ENCODE data around the gene ANTXRL.
A peak's percentile ranks its signal among the peaks of the same experiment; 100 is the strongest.
"Not testable (repeated sequence)": the region's sequence is repeated elsewhere in the genome, so short reads cannot be mapped to it uniquely, and the experiment has no call there.

ANTXRL gene

DNA sequence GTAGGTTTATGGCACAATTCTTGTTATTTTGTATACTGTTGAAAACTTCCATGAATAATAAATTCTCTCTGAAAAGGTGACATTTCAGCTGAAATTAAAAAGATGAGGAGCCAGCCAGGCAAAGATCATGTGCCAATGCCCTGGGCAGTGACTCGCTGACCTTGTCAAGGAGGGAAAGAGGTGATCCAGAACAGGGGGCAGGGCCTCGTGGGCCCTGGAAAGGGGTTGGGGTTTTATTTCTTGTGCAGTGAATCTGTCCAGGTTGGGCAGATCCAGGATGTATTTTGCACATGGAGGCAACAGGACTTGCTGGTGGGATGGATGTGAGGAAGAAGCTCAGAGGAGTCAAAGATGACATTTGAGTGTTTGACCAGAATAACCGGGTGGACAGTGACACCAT lies 31.6 kb upstream of the ANTXRL start:
- DNase-seq, result not testable (repeated sequence)

DNA sequence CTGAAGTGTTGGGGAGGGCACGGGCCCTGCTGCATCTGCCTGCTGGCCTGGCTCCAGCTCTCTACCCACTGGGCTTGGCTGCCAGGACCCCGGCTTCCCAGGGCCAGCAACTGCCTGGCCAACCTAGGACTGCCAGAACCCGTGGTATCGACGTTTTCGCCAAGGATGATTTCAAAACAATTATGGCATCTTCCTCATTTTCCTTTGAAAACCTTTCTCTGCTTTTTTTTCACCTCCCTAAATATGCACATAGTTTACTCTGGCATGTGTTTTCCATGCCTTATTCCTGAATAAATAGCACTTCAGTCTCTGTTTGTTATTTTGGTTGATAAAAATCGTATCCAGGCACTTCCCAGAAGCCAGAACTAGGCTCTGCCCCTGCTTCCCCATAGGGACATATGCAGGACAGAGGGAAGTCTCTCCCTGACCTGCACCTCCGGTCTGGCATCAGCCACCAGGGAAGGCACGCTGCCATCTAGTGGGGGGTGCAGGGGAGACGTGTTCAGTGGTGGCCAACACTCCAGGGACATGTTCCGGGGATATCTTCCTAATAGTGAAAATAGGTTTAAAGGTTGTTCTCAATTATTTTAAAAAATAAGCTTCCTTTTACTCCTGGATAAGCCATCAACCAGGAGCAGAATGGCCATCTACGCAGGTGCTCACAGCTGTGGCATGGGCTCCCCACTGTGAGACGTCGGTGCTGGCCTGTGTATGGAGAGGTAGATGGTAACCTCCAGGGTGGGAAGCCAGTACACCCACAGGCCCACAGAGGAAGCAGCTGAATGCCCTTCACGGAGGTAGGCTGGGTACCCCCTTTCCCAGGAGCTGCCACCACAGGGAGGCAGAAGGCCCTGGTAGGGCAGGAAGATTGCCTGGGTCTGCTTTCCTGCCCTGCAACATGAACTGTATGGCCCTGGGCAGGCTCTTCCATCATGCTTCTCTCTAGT lies 30.7 kb upstream of the ANTXRL start:
- peak; percentile 54 for DNase-seq

DNA sequence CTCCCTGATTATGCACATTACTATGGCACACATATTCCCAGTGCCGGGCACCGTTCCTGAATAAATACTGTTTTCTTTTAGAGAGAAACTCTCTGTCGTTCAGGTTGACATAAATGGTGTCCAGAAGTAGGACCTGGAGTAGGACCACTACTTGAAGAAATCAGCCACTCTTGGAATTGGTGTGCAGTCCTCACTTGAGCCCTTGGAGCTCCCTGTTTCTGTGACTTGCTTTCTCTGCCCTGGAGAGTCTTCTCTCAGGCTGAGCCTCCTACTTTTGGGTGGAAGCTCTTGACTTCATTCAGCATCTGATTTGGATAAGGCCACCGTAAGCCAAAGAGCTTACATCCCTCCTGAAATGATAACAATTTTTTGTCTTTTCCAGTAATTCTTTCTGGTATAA lies 29.7 kb upstream of the ANTXRL start:
- DNase-seq, result no peak

DNA sequence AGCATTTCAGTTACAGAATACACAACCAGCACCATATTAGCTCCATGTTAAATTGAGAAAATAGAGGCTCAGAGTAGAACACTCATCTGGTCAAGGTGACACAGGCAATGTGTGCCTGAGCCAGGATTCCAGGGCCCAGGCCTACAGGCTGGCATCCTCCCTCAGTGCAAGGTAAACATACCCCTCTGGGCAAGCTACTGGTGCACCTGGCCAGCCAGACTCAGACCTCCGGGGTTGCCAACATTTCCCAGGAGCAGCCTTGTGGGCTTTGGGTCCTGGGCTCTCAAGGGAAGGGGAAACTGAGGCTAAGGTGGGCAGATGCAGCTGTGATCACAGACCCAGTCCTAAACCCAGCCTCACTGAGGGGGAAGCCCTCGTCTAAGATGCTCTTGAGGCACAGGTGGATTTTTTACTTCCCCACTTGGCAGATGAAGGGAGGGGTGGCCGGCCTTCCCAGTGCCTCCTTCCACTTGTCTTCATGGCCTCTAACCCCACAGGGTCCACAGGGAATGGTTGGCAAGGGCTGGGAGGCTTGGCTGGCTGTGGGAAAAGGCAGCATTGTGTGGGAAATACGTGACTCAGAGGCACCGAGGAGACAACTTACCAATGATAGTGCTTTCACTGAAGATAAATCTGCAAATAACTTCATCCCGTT lies 23.8 kb upstream of the ANTXRL start:
- DNase-seq, result not testable (repeated sequence)

DNA sequence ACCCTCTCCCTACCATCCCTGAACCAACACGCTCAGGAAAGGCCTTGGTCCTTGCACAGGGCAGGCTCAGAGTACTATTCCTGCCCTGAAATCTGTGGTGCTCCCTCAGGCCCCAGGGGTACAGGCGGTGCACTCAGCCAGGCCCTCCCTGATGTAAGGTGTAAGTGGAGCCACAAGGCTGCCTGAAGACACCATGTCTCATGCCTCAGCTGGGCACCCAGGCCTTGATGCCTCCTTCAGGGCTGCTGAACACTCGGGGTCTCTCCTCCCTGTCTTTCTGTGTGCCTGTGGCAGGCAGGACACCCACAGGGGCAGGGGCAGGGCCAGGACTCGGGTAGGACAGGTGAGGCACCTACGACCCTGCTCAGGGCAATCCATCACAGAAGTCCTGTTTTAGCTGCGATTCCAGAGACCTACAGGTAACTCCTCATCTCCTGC lies 22.9 kb upstream of the ANTXRL start:
- no peak for DNase-seq

DNA sequence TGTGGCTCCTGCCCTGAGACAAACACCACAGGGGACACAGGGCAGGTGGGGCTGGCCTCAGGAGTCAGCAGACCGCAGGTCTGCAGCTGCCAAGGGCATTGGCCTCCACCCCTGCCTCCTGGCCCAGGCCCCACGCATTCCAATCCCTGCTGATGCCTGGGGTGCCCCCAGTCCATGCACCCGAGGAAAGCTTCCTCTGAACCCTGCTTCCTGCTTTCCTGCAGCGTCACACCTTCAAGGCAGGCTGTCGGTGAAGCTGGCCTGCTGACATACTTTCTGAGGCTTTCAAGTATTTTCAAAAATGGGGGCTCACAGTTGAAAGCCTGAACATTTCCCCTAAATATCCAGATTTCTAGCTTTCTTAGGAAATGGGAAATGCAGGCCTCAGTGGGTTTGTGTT lies 22.5 kb upstream of the ANTXRL start:
- no peak for DNase-seq

DNA sequence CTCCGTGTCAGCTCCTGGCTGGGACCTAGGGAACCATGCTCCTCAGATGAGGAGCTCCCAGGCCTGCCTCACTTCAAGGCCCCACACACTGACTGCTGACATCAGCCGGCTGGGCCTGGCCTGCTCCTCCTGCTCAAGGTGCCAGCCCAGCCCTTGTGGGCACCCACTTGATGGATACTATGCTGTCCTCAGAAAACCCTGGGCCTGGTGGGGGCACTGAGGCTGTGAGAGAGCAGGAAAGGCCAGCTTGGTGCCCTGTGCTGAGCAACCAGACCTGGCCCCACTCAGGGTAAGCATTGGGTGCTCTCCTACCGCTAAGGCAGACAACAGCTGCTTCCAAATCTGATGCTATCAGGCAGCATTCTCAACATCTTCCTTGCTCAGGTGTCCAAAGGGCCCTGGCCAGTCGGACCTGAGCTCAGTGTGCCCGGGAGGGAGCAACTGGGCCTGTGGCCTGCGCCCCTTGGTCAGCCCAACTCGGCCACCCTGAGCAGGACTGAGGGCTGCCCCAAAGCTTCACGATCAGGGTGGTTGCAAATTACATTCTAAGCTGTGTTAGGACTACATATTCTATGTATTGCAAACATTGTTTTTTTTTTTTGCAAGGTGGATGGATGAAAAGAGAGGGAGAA lies 21.9 kb upstream of the ANTXRL start:
- no peak for DNase-seq

DNA sequence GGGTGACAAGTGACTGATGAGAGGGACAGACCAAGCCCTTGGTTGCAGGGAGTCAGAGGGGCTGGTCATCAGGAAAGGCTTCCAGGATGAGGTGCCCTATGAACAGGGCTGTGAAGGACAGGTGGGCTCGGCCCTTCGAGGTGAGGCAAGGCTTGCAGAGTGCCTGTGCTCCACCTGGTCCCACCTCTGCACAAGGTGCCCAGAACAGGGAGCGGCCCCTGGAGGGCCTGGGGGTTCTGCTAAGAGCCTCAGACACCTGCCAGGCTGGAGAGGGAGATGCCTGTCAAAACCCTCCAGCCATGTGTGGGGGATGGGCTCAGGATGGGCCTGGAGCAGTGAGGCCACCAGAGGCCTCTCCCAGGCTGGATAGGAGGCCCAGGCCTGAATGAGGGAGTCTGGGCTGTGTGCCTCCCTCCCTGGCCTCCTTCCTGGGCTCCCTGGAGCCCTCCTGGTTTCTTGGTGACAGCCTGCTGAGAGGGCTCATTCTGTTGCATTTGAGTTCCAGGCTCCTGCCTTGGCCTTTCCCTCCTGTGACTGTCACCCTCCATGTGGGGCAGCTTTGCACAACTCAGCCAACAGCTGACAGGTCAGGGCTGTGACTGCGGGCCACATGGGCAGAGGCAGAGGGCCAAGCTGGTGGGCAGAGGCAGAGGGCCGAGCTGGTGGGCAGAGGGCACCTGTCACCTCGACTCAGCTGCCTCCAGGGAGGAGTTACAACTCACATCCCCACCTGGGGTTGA lies 21.1 kb upstream of the ANTXRL start:
- not testable (repeated sequence) for DNase-seq

DNA sequence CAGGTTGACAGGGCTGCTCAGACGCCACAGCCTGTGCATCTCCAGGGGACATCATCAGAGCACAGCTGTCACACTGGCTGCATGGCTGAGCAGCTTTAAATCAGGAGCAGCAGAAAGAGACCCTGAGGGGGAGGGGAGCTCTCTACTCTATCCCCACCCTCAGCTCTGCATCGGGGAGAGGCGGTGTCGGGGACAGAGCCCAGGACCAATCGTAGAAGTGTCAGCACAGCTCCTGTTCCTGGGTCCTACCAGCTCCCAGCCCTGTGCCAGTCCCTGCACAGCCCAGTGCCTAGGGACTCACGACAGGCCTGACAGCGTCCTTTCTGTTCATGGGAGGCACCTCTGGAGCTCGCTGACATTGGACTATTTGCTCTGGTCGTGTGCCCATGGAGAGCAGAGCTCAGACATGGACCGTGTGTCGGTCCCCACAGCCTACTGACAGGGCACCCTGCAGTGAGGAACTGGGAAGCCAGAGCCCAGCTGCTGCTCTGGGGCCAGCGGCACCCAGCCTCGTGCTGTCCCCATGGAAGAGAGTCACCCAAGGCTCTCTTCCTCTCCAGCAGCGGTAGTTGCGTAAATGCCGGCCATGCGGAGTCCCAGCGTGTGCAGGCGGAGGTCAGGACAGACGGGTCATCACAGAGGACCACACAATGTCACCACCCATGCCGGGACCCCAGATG lies 20.4 kb upstream of the ANTXRL start:
- no peak for DNase-seq

DNA sequence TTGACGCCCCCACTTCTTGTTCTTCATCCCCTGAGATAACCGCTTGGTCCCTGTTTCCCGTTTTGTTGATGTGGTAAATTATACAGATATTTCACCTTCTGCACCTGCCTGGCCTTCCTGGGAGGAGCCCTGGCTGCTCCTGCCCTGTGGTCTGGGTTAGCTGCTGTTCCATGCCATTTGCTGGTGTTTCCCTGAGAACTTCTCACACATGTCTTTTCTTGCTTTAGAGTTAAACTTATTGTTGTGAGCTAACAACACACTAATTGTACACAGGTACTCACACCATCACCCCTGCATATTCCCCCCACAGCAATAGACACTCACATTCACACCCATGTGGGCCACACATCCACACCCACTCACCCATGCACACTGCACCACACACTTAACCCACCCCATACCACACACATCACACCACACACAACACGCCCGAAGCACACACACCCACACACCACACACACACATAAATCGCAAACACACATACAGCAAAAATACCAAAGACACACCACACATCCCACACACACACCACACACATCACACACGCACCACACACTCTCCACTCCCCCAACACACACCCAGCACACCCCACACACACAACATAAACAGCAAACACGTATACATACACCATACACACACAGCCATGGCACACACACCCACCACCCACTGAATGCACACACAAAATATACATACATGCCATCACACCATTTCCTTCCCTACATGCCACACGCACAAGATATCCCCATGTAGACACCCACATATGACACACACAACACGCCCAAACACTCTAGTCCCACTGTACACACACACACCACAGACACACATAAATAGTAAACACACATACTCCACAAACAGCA lies 19.4 kb upstream of the ANTXRL start:
- no peak for DNase-seq

DNA sequence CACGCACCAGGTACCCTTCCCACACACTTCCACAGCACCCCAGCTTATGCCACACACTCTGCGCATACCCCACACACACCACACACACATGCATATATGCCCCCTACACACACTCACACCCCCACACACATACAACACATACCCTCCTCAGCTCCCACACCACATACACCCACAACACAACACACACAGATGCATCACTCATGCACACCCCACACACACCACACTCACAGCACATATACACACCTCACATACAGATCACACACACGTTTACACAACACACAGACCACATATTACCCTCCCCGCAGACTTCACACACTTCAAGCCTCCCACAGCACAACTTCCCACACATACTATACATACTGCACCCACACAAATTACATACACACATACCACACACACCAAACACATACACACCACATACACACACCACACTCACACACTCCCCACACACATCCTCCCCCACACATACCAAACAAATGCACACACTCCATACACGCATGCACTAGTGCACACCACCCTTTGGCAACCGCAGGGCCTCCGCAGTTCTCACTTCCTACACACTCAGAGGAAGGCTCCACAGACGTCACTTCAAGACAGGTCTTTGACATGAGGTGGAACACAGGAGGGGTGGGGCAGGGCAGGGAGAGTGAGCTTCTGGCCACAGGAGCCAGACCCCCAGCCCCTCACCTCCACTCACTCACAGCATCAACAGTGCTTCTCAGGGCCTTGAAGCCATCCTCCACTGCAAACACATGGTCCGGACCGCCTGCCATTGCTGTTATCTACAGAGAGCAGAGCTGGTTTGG lies 18.5 kb upstream of the ANTXRL start:
- peak; percentile 71 for DNase-seq

DNA sequence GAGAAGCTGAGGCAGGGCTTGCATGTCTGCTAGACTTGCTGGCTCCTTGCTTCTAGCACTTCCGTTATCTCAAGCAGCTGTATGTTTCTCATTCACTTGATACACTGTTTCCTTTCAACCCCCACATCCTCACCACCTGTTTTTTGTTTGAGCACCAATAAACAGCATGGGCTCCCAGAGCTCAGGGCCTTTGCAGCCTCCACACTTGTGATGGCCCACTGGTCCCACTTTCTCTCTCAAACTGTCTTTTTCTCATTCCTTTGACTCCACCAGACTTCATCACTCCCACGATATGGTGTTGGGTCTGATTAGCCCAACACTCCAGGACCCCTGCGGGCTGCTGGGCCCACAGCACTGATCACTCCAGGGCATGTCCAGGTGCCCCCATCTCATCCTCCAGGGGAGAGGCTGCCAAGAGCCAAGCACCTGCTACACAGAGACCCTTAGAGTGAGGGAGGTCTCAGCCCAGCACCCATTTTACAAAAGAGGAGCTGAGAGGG lies 17.2 kb upstream of the ANTXRL start:
- DNase-seq, result peak; percentile 31

DNA sequence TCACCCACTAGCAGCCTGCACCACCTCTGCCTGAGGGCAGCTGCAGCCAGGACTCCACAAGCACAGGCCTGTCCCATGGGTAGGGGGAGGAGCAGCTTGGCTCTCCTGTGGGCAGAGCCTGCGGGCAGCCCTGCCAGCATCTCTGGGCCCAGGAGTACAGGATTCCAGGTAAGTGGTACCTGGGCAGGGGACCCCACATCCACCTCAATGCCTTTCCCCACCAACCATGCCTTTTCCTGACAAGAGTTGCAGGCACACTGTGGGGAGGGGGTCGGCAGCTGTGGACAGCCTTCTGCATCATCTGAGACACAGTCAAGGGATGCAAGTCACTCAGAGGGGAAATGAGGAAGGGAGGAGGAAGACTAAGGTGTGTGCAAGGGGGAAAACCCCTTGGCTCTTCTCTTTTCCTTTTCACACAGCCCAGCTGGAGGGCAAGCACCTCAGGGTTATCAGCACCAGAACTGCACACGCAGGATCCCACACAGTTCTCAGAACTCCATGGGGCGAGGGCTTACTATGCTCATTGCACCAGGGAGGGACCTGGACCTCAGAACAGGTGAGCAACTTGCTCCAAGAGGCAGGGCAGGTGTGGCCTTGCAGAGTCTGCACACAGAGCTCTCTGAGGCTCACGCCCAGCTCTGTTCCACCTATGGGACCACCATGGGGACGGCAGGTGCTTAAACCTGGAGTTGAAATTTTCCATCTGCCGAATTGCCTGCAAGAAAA lies 16.5 kb upstream of the ANTXRL start:
- no peak for DNase-seq

DNA sequence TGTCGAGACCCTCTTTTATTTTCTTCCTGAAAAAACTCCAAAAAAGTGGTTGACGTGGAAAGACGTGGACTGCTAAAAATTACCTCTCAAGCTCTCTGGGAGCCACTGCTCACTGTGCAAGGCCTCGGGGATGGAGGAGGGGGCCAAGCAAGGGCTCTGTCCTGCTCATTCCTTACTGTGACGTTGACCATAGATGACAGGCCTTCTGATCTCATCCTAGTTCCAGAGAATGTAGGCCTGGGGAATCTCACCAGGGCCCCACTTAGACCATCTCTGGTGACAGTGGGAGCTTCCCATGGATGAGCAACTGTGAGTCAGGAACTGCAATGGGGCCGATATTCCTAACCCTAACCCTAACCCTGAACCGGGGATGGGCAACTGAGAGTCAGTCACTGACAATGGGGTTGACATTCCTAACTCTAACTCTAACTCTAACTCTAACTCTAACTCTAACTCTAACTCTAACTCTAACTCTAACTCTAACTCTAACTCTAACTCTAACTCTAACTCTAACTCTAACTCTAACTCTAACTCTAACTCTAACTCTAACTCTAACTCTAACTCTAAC lies 15.8 kb upstream of the ANTXRL start:
- DNase-seq, result not testable (repeated sequence)

DNA sequence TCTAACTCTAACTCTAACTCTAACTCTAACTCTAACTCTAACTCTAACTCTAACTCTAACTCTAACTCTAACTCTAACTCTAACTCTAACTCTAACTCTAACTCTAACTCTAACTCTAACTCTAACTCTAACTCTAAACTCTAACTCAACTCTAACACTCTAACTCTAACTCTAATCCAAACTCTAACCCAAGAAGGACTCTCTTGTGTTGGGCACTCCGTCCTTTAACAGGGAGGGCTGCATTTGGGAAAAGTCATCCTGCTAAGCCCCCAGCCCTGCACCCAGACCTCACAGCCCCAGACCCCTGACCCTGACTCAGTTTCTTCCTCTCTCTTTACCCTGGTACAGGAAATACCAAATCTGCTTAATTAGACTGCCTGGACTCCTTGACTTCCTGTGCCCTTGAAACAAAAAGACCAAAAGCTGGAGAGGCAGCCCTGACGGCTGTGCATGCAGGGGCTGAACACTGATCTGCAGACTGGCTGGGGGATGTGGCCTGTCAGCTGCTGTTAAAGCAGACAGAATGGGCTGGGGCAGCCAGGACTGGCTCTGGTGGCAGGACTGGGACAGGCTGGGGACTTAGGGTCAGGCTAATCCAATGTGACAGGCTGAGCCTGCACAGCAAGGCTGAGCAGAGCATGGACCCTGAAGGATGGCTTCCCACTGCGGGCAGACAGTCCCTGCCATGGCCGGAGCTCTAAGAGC lies 14.8 kb upstream of the ANTXRL start:
- not testable (repeated sequence) for DNase-seq

DNA sequence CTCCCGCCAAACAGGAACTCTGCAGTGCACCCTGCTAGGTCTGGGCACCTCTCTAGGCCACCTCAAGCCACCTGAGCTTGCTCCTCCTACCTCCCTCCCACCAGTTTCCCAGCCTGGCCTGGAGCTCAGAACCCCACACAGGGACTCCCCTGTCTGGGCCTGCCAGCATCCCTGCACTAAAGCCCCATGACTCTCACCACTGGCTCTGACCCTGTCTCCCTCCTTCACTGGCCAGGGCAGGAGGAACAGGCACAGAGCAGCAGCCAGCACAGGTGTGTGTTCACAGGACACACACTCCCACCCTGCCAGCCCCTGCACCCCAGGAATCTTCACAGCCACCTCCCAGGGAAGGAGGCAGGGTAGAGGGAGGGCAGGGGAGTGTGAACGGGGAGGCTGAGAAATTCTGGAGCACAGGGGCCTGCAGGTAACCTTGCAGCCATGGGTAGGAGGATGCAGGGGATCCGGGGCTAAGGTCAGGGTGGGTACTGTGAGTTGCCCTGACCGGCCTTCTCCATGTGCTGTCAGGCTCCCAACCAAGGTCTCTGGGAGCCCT lies 13.9 kb upstream of the ANTXRL start:
- DNase-seq, result no peak

DNA sequence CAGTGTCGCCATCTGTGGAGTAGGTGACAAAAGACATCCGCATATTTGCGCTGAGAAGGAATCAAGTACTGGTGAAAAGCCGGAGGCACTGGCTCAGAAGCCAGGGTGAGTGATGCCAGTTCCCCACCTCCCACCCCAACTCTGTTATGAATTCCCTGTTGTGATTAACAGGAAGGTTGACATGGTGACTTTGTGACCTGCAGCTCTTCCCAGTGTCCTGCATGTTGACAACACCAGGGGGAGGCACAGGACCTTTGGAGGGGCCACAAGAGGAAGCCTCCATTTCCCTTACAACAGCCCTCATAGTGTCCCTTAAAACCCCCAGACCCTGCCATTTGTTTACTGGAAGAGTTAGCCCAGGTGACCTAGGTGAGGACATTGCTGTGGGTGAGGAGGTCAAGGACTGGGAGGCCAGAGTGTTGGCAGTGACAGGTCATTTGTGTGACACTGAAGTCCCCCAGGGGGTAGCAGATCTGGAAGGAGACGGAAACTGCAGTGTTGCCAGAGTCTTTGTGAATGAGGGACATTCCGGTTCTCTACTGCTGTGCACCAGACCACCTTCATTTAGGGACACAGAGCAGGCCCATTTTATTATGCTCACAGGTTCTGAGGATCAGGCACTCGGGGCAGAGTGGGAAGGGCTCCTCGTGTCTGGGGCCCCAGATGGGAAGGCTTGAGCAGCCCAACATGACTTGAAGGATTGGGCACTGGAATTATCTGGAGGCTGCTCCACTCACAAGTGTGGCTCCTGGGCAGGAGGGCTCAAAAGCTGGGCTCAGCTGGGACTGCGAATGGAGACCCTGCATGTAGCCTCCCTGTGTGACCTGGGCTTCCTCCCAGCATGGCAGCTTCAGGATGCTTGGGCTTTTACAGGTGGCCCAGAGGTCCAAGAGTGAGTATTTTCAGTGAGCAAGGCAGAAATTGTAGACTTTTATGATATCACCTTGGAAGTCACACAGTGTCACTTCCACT lies 13.0 kb upstream of the ANTXRL start:
- DNase-seq, result no peak

All from stimulated activated CD4-positive, alpha-beta T cell treated with anti-CD3 and anti-CD28 coated beads, Interleukin-1b, Interleukin-23, amount 100 ng/mL, for 48 hours (primary cell).